Lower lobe of right lung (tissue), 2 donors: ENCODE results near the gene KIAA1549. TPM values are rescaled to one million over a fixed set of nuclear protein-coding genes. Genes with fewer than 3 reads are reported as not detected.

Experiments
- ATAC-seq, 2 donors: fragments of 200-7000 bp; cut with Tn5 transposase; one replicate each; pipeline ENCODE4 v1.9.1; 2020 to 2022; ENCODE audit warnings: mild to moderate bottlenecking in 2 of 2, moderate library complexity in 2 of 2
- DNase-seq: peaks from one replicate; pipeline ENCODE4 v3.0.0-alpha.2; 2020
- H3K27ac ChIP-seq: fragments of 200-600 bp; one replicate; pipeline ENCODE4 v1.8.0; 2022
- H3K27me3 ChIP-seq: fragments of 200-600 bp; one replicate; pipeline ENCODE4 v1.8.0; 2022; ENCODE audit warnings: low read depth
- H3K36me3 ChIP-seq: fragments of 200-600 bp; one replicate; pipeline ENCODE4 v1.8.0; 2022; ENCODE audit warnings: mild to moderate bottlenecking
- H3K4me1 ChIP-seq: fragments of 200-600 bp; one replicate; pipeline ENCODE4 v1.8.0; 2022
- H3K4me3 ChIP-seq: fragments of 200-600 bp; one replicate; pipeline ENCODE4 v1.8.0; 2022; ENCODE audit warnings: mild to moderate bottlenecking
- H3K9me3 ChIP-seq: fragments of 200-600 bp; one replicate; pipeline ENCODE4 v1.8.0; 2022
- intact Hi-C: fragments of 100-400 bp; cut with DNase I; formaldehyde crosslinking; loops from one replicate; pipeline ENCODE4 v1.11.0; 2022
- total RNA-seq: library from RNA; stranded (reverse); fragmentation: NEBNext Ultra II Directional; extraction: Animal tissue kit (Norgen Biotek cat#: 25700); gene quantifications from one replicate; pipeline ENCODE4 v1.2.1, GENCODE V29; 2021
- TF ChIP-seq, protein P1 (sequence below): fragments of 200-600 bp; IDR thresholded peaks from one replicate; pipeline ENCODE4 v1.8.0; 2022; ENCODE audit warnings: antibody characterized with exemption, mild to moderate bottlenecking
- donor health status: DM: no; HTN: yes; CAD: no; lungs with severe emphysema.

KIAA1549 gene
- total RNA-seq, 1 donor from 2014 or later, result 5.3 TPM

DNA sequence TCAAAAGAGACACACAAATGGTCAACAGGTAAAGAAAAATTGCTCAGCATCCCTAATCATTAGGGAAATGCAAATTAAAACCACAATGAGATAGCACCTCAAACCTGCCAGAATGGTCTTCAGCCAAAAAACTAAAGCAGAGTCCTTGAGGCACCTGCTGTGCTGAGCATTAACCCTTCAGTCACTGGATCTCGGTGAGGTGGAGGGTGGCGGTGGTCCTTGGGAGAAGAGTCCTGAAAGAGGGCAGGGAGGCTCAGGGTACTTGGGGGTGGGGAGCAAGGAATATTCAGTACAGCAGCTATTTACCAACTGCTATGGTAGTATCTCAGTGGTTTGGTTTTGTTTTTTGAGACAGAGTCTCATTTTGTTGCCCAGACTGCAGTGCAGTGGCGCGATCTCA is 7.1 kb downstream of the KIAA1549 start:
- DNase-seq, result no peak
- TF ChIP-seq, protein P1, sequence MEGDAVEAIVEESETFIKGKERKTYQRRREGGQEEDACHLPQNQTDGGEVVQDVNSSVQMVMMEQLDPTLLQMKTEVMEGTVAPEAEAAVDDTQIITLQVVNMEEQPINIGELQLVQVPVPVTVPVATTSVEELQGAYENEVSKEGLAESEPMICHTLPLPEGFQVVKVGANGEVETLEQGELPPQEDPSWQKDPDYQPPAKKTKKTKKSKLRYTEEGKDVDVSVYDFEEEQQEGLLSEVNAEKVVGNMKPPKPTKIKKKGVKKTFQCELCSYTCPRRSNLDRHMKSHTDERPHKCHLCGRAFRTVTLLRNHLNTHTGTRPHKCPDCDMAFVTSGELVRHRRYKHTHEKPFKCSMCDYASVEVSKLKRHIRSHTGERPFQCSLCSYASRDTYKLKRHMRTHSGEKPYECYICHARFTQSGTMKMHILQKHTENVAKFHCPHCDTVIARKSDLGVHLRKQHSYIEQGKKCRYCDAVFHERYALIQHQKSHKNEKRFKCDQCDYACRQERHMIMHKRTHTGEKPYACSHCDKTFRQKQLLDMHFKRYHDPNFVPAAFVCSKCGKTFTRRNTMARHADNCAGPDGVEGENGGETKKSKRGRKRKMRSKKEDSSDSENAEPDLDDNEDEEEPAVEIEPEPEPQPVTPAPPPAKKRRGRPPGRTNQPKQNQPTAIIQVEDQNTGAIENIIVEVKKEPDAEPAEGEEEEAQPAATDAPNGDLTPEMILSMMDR, result no peak
- H3K9me3 ChIP-seq, result no peaks in the 10 kb centered on the region
- H3K4me3 ChIP-seq, result no peak overlapping the region
- peaks cover 4% of the 10 kb centered on the region for H3K27me3 ChIP-seq
- H3K36me3 ChIP-seq, result no peaks in the 10 kb centered on the region
- no peak for ATAC-seq
- intact Hi-C loops, result no loop called here
- no peak overlapping the region for H3K27ac ChIP-seq
- no peaks in the 10 kb centered on the region for H3K4me1 ChIP-seq

DNA sequence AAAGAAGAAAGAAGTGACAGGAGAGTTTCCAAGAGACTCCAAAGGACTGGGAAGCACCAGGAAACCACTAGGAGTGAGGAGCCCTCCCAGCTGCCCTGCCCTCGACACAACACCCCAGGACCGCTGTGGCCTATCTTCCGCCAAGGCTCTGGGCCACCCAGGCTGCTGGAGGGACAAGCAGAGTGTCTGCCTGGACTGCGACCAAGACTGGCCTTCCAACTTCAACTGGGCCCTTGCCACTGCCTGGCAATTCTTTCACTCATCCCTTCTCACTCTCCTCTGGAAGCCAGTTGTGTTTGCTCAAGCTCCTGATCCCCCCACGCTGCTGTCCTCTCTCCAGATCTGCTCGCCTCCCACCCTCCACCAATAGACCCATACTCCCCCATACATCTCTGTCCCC is 10.2 kb downstream of the KIAA1549 start:
- no peaks in the 10 kb centered on the region for H3K27me3 ChIP-seq
- H3K4me1 ChIP-seq, result no peaks in the 10 kb centered on the region
- H3K9me3 ChIP-seq, result no peaks in the 10 kb centered on the region
- TF ChIP-seq, protein P1, result no peak
- H3K4me3 ChIP-seq, result no peak overlapping the region
- no peak for DNase-seq
- intact Hi-C loops, result no loop called here
- no peak overlapping the region for H3K27ac ChIP-seq
- H3K36me3 ChIP-seq, result no peaks in the 10 kb centered on the region
- ATAC-seq, result peak in 1 of 2 donors; percentile 30

DNA sequence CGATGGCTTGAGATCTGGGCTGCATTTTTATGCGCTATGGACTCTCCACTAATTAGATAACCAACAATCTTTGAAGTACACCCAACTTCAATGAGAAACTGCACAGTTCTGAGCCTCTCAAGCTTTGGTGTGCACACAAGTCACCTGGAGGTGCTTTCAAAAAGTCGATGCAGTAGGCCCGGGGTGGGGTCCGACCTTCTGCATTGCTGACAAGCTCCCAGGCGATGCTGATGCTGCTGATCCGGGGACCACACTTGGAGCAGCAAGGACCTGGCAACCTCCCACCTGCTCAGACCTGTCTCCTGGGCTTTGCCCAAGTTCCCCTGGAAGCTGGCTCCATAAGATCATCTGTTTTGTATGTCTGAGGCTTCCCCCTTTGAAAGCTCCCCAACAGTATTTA is 10.7 kb downstream of the KIAA1549 start:
- no peaks in the 10 kb centered on the region for H3K4me1 ChIP-seq
- DNase-seq (no peak), ATAC-seq (no peak)
- H3K9me3 ChIP-seq, result no peaks in the 10 kb centered on the region
- TF ChIP-seq, protein P1, result no peak
- H3K27me3 ChIP-seq, result no peaks in the 10 kb centered on the region
- no peak overlapping the region for H3K27ac ChIP-seq
- H3K4me3 ChIP-seq, result no peak overlapping the region
- intact Hi-C loops, result no loop called here
- no peaks in the 10 kb centered on the region for H3K36me3 ChIP-seq

DNA sequence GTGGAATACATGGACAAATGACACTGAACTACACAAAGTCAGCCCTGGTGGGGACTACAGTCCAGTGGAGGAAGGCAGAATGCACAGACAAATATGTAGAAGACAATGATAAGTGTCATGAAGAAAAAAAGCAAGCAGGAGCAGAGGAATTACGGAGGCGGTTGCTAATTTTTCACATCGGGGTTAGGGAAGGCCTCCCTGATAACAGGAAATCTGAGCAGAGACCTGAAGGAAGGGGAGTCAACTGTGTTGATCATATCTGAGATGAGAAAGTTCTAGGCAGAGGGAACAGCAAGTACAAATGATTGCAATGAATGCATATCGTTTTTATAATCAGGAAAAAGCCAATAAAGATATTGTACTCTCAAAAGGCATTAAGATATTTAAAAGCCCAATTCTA is 14.0 kb downstream of the KIAA1549 start:
- intact Hi-C loops, result no loop called here
- no peaks in the 10 kb centered on the region for H3K27me3 ChIP-seq
- H3K9me3 ChIP-seq, result no peaks in the 10 kb centered on the region
- DNase-seq (no peak), ATAC-seq (no peak)
- no peaks in the 10 kb centered on the region for H3K36me3 ChIP-seq
- no peak overlapping the region for H3K4me3 ChIP-seq
- TF ChIP-seq, protein P1, result no peak
- H3K4me1 ChIP-seq, result no peaks in the 10 kb centered on the region
- no peak overlapping the region for H3K27ac ChIP-seq

DNA sequence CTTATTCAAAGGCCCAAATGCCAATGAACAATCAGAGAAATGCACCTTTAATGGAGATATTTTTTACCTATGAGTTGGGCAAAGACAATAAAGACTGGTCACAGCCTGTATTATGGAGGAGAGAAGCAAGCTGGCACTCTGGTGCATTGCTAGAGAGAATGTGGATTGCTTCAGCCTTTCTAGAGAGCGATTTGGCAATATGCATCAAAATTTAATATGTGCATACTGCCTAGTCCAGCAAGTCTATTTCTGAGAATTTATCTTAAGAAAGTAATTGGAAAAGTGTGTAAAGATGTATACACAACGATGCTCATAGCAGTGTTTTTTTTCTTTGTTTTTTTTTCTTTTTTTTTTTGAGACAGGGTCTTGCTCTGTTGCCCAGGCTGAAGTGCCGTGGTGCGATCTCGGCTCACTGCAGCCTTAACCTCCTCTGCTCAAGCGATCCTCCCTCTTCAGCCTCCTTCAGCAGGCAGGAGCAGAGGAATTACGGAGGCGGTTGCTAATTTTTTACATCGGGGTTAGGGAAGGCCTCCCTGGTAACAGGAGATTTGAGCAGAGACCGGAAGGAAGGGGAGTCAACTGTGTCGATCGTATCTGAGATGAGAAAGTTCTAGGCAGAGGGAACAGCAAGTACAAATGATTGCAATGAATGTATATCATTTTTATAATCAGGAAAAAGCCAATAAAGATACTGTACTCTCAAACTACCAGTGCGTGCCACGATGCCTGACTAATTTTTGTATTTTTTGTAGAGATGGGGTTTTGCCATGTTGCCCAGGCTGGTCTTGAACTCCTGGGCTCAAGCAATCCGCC is 16.4 kb downstream of the KIAA1549 start:
- Histone ChIP-seq H3K36me3 (no peaks in the 10 kb centered on the region), H3K9me3 (no peaks in the 10 kb centered on the region), H3K27ac (no peak overlapping the region), H3K27me3 (no peaks in the 10 kb centered on the region), H3K4me3 (no peak overlapping the region), H3K4me1 (peaks cover 16% of the 10 kb centered on the region)
- TF ChIP-seq, protein P1, result no peak
- no peak for DNase-seq
- intact Hi-C loops, result no loop called here
- no peak for ATAC-seq
